ENCODE measurements around the gene VSX2. TPM values are rescaled to one million over a fixed set of nuclear protein-coding genes. Genes with fewer than 3 reads are reported as not detected.

VSX2 gene
- total and polyA plus RNA-seq, 2 of the 13 experiments (the other 11 are each of a cell fraction or from before 2014, with no cell fraction given): 0.05 TPM; not detected in 1

DNA sequence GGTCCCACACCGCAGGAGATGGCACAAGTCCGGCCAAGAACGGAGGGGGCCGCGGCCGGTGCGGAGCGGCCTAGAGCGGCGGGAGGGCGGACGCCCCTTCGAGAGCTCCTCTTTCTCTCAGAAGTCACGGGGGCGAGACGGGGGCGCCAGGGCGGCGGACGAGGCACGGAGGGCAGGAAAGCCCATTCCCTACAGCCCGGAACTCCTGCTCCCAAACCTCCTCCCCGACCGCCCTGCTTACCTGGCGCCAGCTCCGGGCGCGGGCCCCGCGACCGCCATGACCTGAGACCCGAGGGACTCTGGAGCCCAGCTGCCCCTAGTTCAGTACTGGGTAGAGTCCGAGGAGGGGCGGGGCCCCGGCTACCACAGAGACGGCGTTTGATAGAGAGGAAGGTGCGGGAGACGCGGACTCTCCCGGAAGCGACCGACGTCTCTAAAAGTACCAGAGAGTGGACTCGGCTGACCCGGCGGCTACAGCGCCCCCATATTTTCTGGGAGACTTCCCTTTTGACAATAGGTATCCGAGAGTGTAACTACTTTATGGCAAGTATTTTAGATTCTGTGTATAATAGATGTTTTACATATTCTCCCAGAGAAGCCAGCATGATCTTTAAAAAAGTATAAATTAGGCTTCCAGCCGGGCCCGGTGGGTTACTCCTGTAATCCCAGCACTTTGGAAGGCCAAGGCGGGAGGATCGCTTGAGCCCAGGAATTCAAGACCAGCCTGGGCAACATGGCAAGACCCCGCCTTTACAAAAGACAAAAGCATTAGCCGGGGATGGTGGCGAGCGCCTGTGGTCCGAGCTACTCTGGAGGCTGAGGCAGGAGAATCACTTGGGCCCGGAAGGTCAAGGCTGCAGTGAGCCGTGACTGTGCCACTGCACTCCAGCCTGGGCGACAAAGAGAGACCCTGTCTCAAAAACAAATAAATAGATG is 63.7 kb downstream of the VSX2 start, which contains the start of gene ABCD4 (continued):
- TF ChIP-seq, protein P1, sequence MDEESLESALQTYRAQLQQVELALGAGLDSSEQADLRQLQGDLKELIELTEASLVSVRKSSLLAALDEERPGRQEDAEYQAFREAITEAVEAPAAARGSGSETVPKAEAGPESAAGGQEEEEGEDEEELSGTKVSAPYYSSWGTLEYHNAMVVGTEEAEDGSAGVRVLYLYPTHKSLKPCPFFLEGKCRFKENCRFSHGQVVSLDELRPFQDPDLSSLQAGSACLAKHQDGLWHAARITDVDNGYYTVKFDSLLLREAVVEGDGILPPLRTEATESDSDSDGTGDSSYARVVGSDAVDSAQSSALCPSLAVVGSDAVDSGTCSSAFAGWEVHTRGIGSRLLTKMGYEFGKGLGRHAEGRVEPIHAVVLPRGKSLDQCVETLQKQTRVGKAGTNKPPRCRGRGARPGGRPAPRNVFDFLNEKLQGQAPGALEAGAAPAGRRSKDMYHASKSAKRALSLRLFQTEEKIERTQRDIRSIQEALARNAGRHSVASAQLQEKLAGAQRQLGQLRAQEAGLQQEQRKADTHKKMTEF (CRISPR knock-in tag; IDR thresholded peaks at IDR 0.05): peak; percentile 94
- TF ChIP-seq, protein P2, sequence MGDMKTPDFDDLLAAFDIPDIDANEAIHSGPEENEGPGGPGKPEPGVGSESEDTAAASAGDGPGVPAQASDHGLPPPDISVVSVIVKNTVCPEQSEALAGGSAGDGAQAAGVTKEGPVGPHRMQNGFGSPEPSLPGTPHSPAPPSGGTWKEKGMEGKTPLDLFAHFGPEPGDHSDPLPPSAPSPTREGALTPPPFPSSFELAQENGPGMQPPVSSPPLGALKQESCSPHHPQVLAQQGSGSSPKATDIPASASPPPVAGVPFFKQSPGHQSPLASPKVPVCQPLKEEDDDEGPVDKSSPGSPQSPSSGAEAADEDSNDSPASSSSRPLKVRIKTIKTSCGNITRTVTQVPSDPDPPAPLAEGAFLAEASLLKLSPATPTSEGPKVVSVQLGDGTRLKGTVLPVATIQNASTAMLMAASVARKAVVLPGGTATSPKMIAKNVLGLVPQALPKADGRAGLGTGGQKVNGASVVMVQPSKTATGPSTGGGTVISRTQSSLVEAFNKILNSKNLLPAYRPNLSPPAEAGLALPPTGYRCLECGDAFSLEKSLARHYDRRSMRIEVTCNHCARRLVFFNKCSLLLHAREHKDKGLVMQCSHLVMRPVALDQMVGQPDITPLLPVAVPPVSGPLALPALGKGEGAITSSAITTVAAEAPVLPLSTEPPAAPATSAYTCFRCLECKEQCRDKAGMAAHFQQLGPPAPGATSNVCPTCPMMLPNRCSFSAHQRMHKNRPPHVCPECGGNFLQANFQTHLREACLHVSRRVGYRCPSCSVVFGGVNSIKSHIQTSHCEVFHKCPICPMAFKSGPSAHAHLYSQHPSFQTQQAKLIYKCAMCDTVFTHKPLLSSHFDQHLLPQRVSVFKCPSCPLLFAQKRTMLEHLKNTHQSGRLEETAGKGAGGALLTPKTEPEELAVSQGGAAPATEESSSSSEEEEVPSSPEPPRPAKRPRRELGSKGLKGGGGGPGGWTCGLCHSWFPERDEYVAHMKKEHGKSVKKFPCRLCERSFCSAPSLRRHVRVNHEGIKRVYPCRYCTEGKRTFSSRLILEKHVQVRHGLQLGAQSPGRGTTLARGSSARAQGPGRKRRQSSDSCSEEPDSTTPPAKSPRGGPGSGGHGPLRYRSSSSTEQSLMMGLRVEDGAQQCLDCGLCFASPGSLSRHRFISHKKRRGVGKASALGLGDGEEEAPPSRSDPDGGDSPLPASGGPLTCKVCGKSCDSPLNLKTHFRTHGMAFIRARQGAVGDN (CRISPR knock-in tag; IDR thresholded peaks at IDR 0.05): peak; percentile 90
- no peak for TF ChIP-seq MNT (IDR thresholded peaks at IDR 0.05)
- peak; percentile 68 for TF ChIP-seq ERF (CRISPR knock-in tag; IDR thresholded peaks at IDR 0.05)
- TF ChIP-seq, protein P3, sequence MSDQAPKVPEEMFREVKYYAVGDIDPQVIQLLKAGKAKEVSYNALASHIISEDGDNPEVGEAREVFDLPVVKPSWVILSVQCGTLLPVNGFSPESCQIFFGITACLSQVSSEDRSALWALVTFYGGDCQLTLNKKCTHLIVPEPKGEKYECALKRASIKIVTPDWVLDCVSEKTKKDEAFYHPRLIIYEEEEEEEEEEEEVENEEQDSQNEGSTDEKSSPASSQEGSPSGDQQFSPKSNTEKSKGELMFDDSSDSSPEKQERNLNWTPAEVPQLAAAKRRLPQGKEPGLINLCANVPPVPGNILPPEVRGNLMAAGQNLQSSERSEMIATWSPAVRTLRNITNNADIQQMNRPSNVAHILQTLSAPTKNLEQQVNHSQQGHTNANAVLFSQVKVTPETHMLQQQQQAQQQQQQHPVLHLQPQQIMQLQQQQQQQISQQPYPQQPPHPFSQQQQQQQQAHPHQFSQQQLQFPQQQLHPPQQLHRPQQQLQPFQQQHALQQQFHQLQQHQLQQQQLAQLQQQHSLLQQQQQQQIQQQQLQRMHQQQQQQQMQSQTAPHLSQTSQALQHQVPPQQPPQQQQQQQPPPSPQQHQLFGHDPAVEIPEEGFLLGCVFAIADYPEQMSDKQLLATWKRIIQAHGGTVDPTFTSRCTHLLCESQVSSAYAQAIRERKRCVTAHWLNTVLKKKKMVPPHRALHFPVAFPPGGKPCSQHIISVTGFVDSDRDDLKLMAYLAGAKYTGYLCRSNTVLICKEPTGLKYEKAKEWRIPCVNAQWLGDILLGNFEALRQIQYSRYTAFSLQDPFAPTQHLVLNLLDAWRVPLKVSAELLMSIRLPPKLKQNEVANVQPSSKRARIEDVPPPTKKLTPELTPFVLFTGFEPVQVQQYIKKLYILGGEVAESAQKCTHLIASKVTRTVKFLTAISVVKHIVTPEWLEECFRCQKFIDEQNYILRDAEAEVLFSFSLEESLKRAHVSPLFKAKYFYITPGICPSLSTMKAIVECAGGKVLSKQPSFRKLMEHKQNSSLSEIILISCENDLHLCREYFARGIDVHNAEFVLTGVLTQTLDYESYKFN (CRISPR knock-in tag; conservative IDR thresholded peaks at IDR 0.05): peak; percentile 42; the same call in 1 of the 2 replicates
- peak; percentile 60; the same call in 1 of the 2 replicates for TF ChIP-seq ZFP1 (CRISPR knock-in tag; IDR thresholded peaks at IDR 0.05)
- TF ChIP-seq BATF2 (CRISPR knock-in tag; IDR thresholded peaks at IDR 0.05): no peak
- TF ChIP-seq, protein P4, sequence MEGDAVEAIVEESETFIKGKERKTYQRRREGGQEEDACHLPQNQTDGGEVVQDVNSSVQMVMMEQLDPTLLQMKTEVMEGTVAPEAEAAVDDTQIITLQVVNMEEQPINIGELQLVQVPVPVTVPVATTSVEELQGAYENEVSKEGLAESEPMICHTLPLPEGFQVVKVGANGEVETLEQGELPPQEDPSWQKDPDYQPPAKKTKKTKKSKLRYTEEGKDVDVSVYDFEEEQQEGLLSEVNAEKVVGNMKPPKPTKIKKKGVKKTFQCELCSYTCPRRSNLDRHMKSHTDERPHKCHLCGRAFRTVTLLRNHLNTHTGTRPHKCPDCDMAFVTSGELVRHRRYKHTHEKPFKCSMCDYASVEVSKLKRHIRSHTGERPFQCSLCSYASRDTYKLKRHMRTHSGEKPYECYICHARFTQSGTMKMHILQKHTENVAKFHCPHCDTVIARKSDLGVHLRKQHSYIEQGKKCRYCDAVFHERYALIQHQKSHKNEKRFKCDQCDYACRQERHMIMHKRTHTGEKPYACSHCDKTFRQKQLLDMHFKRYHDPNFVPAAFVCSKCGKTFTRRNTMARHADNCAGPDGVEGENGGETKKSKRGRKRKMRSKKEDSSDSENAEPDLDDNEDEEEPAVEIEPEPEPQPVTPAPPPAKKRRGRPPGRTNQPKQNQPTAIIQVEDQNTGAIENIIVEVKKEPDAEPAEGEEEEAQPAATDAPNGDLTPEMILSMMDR (CRISPR knock-in tag; IDR thresholded peaks at IDR 0.05): peak; percentile 78
- no peak for TF ChIP-seq ZNF577 (CRISPR knock-in tag; IDR thresholded peaks at IDR 0.05; ENCODE audit: borderline replicate concordance, low read depth)
- TF ChIP-seq ZNF124 (CRISPR knock-in tag; IDR thresholded peaks at IDR 0.05): peak; percentile 58; the same call in 1 of the 2 replicates
- TF ChIP-seq RFX1 (IDR thresholded peaks at IDR 0.05): no peak
- TF ChIP-seq E2F1 (CRISPR knock-in tag; IDR thresholded peaks at IDR 0.05): no peak
- TF ChIP-seq ZNF563 (CRISPR knock-in tag; IDR thresholded peaks at IDR 0.05): peak; percentile 71

All from HepG2 (cell line).